Measurements from ENCODE around the gene PRMT1.

Gene PRMT1

GRCh38 chr19:49704888-49705642, 28.0 kb downstream of the PRMT1 start:
- no peak for TF ChIP-seq ZBTB7A (IDR thresholded peaks at IDR 0.05; ENCODE audit: low read depth)
- no peak for TF ChIP-seq MAX (IDR thresholded peaks at IDR 0.05)
- TF ChIP-seq, protein P1, sequence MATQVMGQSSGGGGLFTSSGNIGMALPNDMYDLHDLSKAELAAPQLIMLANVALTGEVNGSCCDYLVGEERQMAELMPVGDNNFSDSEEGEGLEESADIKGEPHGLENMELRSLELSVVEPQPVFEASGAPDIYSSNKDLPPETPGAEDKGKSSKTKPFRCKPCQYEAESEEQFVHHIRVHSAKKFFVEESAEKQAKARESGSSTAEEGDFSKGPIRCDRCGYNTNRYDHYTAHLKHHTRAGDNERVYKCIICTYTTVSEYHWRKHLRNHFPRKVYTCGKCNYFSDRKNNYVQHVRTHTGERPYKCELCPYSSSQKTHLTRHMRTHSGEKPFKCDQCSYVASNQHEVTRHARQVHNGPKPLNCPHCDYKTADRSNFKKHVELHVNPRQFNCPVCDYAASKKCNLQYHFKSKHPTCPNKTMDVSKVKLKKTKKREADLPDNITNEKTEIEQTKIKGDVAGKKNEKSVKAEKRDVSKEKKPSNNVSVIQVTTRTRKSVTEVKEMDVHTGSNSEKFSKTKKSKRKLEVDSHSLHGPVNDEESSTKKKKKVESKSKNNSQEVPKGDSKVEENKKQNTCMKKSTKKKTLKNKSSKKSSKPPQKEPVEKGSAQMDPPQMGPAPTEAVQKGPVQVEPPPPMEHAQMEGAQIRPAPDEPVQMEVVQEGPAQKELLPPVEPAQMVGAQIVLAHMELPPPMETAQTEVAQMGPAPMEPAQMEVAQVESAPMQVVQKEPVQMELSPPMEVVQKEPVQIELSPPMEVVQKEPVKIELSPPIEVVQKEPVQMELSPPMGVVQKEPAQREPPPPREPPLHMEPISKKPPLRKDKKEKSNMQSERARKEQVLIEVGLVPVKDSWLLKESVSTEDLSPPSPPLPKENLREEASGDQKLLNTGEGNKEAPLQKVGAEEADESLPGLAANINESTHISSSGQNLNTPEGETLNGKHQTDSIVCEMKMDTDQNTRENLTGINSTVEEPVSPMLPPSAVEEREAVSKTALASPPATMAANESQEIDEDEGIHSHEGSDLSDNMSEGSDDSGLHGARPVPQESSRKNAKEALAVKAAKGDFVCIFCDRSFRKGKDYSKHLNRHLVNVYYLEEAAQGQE (IDR thresholded peaks at IDR 0.05; ENCODE audit: low read depth) = no peak
- TF ChIP-seq YY1 (IDR thresholded peaks at IDR 0.05; ENCODE audit: low read depth) = no peak
- TF ChIP-seq, protein P2, sequence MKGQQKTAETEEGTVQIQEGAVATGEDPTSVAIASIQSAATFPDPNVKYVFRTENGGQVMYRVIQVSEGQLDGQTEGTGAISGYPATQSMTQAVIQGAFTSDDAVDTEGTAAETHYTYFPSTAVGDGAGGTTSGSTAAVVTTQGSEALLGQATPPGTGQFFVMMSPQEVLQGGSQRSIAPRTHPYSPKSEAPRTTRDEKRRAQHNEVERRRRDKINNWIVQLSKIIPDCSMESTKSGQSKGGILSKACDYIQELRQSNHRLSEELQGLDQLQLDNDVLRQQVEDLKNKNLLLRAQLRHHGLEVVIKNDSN (IDR thresholded peaks at IDR 0.05) = no peak
- no peak for TF ChIP-seq TAF1 (IDR thresholded peaks at IDR 0.05; ENCODE audit: low read depth)
- TF ChIP-seq CREB1 (IDR thresholded peaks at IDR 0.05; ENCODE audit: low read depth) = no peak
- no peak for TF ChIP-seq CEBPB (IDR thresholded peaks at IDR 0.05)
- no peak for TF ChIP-seq TEAD4 (IDR thresholded peaks at IDR 0.05)
- no peak for TF ChIP-seq EP300 (IDR thresholded peaks at IDR 0.05; ENCODE audit: borderline replicate concordance)

- TF ChIP-seq TAF1 (IDR thresholded peaks at IDR 0.05; ENCODE audit: low read depth) (no peak), TCF12 (IDR thresholded peaks at IDR 0.05; ENCODE audit: low read depth) (no peak), CREB1 (IDR thresholded peaks at IDR 0.05; ENCODE audit: low read depth) (no peak), FOXM1 (IDR thresholded peaks at IDR 0.05; ENCODE audit: borderline replicate concordance, low read depth) (no peak), YY1 (IDR thresholded peaks at IDR 0.05; ENCODE audit: low read depth) (no peak), ZBTB7A (IDR thresholded peaks at IDR 0.05; ENCODE audit: low read depth) (no peak), NFIC (IDR thresholded peaks at IDR 0.05) (no peak), RAD21 (IDR thresholded peaks at IDR 0.05; ENCODE audit: low read depth) (no peak), EP300 (IDR thresholded peaks at IDR 0.05; ENCODE audit: borderline replicate concordance) (no peak), CEBPB (IDR thresholded peaks at IDR 0.05) (no peak), EGR1 (IDR thresholded peaks at IDR 0.05) (no peak), MAX (IDR thresholded peaks at IDR 0.05) (no peak), TEAD4 (IDR thresholded peaks at IDR 0.05) (no peak)
- TF ChIP-seq, protein P2 (IDR thresholded peaks at IDR 0.05) = no peak
- TF ChIP-seq, protein P1 (IDR thresholded peaks at IDR 0.05; ENCODE audit: low read depth) = no peak
Measured at GRCh38 chr19:49705919-49706318, 28.8 kb downstream of the PRMT1 start.

GRCh38 chr19:49710372-49710951, 33.4 kb downstream of the PRMT1 start:
- peak; percentile 44; the same call in 1 of the 2 replicates for TF ChIP-seq YY1 (IDR thresholded peaks at IDR 0.05; ENCODE audit: low read depth)
- no peak for TF ChIP-seq TAF1 (IDR thresholded peaks at IDR 0.05; ENCODE audit: low read depth)

DNA sequence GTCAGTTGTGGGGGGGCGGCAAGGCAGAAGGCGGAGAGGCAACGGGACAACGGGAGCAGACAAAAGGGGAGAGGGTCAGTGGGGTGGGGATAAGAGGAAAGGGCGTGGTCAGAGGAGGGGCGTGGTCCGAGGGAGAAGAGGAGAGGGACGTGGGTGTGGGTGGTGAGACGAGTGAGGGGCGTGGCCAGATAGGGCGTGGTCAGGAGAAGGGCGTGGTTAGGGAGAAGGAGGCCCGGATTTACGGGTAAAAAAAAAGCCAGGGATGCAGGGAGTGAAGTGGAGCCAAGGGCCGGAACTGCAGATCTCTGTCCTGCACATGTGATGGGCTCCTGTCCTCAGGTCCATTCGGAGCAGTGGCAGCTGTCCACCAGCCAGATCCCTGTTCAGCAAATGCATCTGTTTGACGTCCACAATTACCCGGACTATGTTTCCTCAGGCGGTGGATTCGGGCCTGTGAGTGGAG, 35.4 kb downstream of the PRMT1 start:
- TF ChIP-seq TAF1 (IDR thresholded peaks at IDR 0.05; ENCODE audit: low read depth) (no peak), CREB1 (IDR thresholded peaks at IDR 0.05; ENCODE audit: low read depth) (no peak), TEAD4 (IDR thresholded peaks at IDR 0.05) (no peak), YY1 (IDR thresholded peaks at IDR 0.05; ENCODE audit: low read depth) (no peak), MAX (IDR thresholded peaks at IDR 0.05) (no peak), EGR1 (IDR thresholded peaks at IDR 0.05) (no peak), RAD21 (IDR thresholded peaks at IDR 0.05; ENCODE audit: low read depth) (no peak), TCF12 (IDR thresholded peaks at IDR 0.05; ENCODE audit: low read depth) (no peak), ZBTB7A (IDR thresholded peaks at IDR 0.05; ENCODE audit: low read depth) (no peak), NFIC (IDR thresholded peaks at IDR 0.05) (no peak), FOXM1 (IDR thresholded peaks at IDR 0.05; ENCODE audit: borderline replicate concordance, low read depth) (no peak), EP300 (IDR thresholded peaks at IDR 0.05; ENCODE audit: borderline replicate concordance) (no peak)
- TF ChIP-seq, protein P1 (IDR thresholded peaks at IDR 0.05; ENCODE audit: low read depth) = no peak
- TF ChIP-seq, protein P2 (IDR thresholded peaks at IDR 0.05) = no peak
